Activated CD8-positive, alpha-beta memory T cell treated with anti-CD3 and anti-CD28 coated beads, Interleukin-2, amount 10 ng/mL, durations not matched to agents 7 days and 5 days (primary cell): Measurements from ENCODE around the gene SRGAP1. TPM values are rescaled to one million over a fixed set of nuclear protein-coding genes. Genes with fewer than 3 reads are reported as not detected.
"Not testable (repeated sequence)": the region's sequence is repeated elsewhere in the genome, so short reads cannot be mapped to it uniquely, and the experiment has no call there.

Experiments
- ATAC-seq: fragments of 150-1000 bp; cut with Tn5 transposase; one replicate; pipeline ENCODE4 v1.10.0; 2021; ENCODE audit warnings: moderate library complexity
- CTCF ChIA-PET: fragments of 350-600 bp; sonication (Branson Sonifier 250); formaldehyde crosslinking; loops from one replicate; lab custom pipeline; 2021; ENCODE audit warnings: antibody characterized with exemption; lab: Charles Lee
- DNase-seq: peaks from one replicate; pipeline ENCODE4 v3.0.0-alpha.2; 2020
- H3K27ac Mint-ChIP-seq: one replicate; pipeline ENCODE4 v1.8.0; 2021; ENCODE audit warnings: mild to moderate bottlenecking, mixed read lengths
- H3K27me3 Mint-ChIP-seq: one replicate; pipeline ENCODE4 v1.8.0; 2021; ENCODE audit warnings: mixed read lengths
- H3K36me3 Mint-ChIP-seq: one replicate; pipeline ENCODE4 v1.8.0; 2021; ENCODE audit warnings: mild to moderate bottlenecking, mixed read lengths
- H3K4me1 Mint-ChIP-seq: one replicate; pipeline ENCODE4 v1.8.0; 2021; ENCODE audit warnings: mixed read lengths
- H3K4me3 Mint-ChIP-seq: one replicate; pipeline ENCODE4 v1.8.0; 2021; ENCODE audit warnings: mild to moderate bottlenecking, moderate library complexity, mixed read lengths
- H3K9me3 Mint-ChIP-seq: one replicate; pipeline ENCODE4 v1.8.0; 2022; ENCODE audit warnings: low read depth, mixed read lengths
- total RNA-seq, 2 experiments: library from RNA; stranded (reverse); gene quantifications; one replicate each; pipeline ENCODE4 v1.2.3, GENCODE V29; 2021

SRGAP1 gene
- total RNA-seq, 2 experiments from 2014 or later, result 0.14 TPM; not detected in 1

DNA sequence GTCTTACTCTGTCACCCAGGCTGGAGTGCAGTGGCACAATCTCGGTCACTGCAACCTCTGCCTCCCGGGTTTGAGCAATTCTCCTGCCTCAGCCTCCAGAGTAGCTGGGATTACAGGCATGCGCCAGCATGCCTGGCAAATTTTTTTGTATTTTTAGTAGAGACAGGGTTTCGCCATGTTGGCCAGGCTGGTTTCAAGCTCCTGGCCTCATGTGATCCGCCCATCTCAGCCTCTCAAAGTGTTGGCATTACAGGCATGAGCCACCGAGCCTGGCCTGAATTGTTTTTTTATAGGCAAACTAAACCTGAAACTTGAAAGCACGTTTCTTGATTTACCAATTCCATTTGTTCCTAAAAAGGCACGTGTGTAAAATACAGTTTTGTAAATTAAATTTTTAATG is 173.6 kb downstream of the SRGAP1 start:
- H3K36me3 Mint-ChIP-seq, H3K4me1 Mint-ChIP-seq, H3K27ac Mint-ChIP-seq, H3K9me3 Mint-ChIP-seq, ATAC-seq, CTCF ChIA-PET, H3K27me3 Mint-ChIP-seq, DNase-seq, H3K4me3 Mint-ChIP-seq: not testable (repeated sequence)

DNA sequence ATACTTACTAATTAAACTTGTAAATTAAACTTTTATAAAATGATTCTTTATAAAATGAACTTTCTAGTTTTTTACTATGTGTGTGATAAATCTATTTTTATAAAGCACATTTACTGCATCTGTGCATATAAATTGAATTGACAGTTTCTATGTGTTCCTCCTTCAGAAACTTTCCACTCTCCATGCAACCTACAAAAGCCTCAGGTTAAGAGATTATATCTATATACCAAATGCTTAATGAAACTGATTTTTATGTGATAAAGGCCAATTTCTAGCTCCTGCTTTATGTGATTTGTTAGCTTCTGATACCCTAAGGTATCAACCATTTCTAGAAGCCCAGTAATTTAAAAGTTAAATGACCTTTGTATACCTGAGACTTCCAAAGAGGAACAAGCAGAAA is 174.0 kb downstream of the SRGAP1 start:
- H3K4me1 Mint-ChIP-seq, result no peaks in the 10 kb centered on the region
- H3K4me3 Mint-ChIP-seq, result no peak overlapping the region
- peaks cover 5% of the 10 kb centered on the region for H3K27me3 Mint-ChIP-seq
- CTCF ChIA-PET, result no interaction called here
- ATAC-seq (no peak), DNase-seq (no peak)
- no peak overlapping the region for H3K27ac Mint-ChIP-seq
- H3K9me3 Mint-ChIP-seq, result no peaks in the 10 kb centered on the region
- H3K36me3 Mint-ChIP-seq, result no peaks in the 10 kb centered on the region

- CTCF ChIA-PET, result no interaction called here
- Mint-ChIP-seq H3K27me3 (peaks cover 5% of the 10 kb centered on the region), H3K36me3 (no peaks in the 10 kb centered on the region), H3K27ac (no peak overlapping the region), H3K9me3 (no peaks in the 10 kb centered on the region), H3K4me3 (no peak overlapping the region), H3K4me1 (no peaks in the 10 kb centered on the region)
- DNase-seq (no peak), ATAC-seq (no peak)
Measured at GRCh38 chr12:64019101-64019500, 174.6 kb downstream of the SRGAP1 start.

GRCh38 chr12:64019654-64020053 is 175.2 kb downstream of the SRGAP1 start:
- H3K4me1 Mint-ChIP-seq, result no peaks in the 10 kb centered on the region
- H3K4me3 Mint-ChIP-seq, result no peak overlapping the region
- no peaks in the 10 kb centered on the region for H3K9me3 Mint-ChIP-seq
- CTCF ChIA-PET, result no interaction called here
- H3K27me3 Mint-ChIP-seq, result peaks cover 5% of the 10 kb centered on the region
- no peaks in the 10 kb centered on the region for H3K36me3 Mint-ChIP-seq
- H3K27ac Mint-ChIP-seq, result no peak overlapping the region
- DNase-seq (no peak), ATAC-seq (no peak)

- Mint-ChIP-seq H3K4me3 (no peak overlapping the region), H3K36me3 (no peaks in the 10 kb centered on the region), H3K27ac (no peak overlapping the region), H3K4me1 (no peaks in the 10 kb centered on the region), H3K9me3 (no peaks in the 10 kb centered on the region), H3K27me3 (peaks cover 10% of the 10 kb centered on the region)
- CTCF ChIA-PET, result no interaction called here
- DNase-seq, result no peak
- no peak for ATAC-seq
Measured at GRCh38 chr12:64025174-64025958, 180.9 kb downstream of the SRGAP1 start.

DNA sequence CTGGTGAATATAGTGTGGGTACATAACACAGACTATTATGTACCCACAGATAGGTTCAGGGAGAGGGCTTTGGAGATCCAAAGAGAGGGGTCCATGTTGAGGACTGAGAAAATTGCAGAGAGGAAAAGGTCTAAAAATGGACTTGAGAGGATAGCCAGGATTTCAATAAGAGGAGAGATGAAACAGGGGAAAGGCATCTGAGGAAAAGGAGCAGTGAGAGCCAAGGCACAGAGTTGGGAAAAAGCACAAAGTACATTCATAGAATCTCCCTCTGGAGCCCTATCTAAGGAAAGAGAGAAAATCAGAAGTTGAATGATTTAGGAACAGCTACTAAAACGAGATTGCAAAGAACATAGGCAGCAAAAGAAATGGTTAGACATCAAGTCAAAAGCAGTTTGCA is 182.8 kb downstream of the SRGAP1 start:
- H3K4me3 Mint-ChIP-seq, result no peak overlapping the region
- DNase-seq (no peak), ATAC-seq (no peak)
- peaks cover 10% of the 10 kb centered on the region for H3K27me3 Mint-ChIP-seq
- no peaks in the 10 kb centered on the region for H3K9me3 Mint-ChIP-seq
- no peak overlapping the region for H3K27ac Mint-ChIP-seq
- no peaks in the 10 kb centered on the region for H3K36me3 Mint-ChIP-seq
- CTCF ChIA-PET, result no interaction called here
- no peaks in the 10 kb centered on the region for H3K4me1 Mint-ChIP-seq

- no peak for DNase-seq
- Mint-ChIP-seq H3K4me1 (no peaks in the 10 kb centered on the region), H3K36me3 (no peaks in the 10 kb centered on the region), H3K4me3 (no peak overlapping the region), H3K9me3 (no peaks in the 10 kb centered on the region), H3K27ac (no peak overlapping the region), H3K27me3 (peaks cover 5% of the 10 kb centered on the region)
- ATAC-seq, result no peak
- CTCF ChIA-PET, result no interaction called here
Measured at GRCh38 chr12:64028541-64028940, 184.0 kb downstream of the SRGAP1 start.

DNA sequence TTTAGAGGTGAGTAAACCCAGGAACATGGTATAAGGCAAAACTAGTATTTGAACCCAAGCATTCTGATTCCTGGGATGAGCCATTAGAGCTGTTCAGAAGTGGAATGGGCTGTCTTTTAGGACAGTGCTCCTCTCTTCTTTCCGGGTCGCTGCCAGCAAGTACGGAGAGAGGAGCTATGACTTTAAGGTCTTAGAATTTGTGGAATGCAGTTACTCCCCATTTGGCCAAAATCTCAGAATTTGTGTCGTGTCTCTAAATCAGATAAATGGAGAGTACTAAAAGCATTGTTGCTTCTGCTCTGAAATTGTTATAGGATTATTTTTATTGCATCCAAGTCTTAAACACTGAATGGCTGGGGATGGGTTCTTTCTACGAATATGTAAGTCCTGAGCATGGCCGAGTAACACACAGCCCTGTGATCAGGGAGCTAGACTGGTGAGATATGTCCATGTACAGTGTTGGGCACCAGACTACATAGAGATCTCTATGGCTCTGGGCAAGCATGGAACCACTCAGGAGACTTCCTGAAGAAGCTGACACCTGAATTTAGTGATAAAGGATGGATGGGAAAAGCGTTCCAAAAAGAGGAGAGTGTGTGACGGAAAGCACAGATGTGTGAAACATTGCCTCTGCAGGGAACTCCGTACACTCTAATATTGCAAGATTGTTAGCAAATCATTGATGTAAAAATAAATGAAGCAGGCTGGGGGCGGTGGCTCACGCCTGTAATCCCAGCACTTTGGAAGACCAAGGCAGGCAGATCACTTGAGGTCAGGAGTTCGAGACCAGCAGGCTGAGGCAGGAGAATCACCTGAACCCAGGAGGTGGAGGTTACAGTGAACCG is 184.7 kb downstream of the SRGAP1 start:
- DNase-seq (no peak), ATAC-seq (no peak)
- H3K27me3 Mint-ChIP-seq, result peaks cover 5% of the 10 kb centered on the region
- H3K4me3 Mint-ChIP-seq, result no peak overlapping the region
- H3K27ac Mint-ChIP-seq, result no peak overlapping the region
- H3K9me3 Mint-ChIP-seq, result no peaks in the 10 kb centered on the region
- H3K36me3 Mint-ChIP-seq, result no peaks in the 10 kb centered on the region
- CTCF ChIA-PET, result no interaction called here
- no peaks in the 10 kb centered on the region for H3K4me1 Mint-ChIP-seq

GRCh38 chr12:64030155-64030554 is 185.7 kb downstream of the SRGAP1 start:
- ATAC-seq (no peak), DNase-seq (no peak)
- no peaks in the 10 kb centered on the region for H3K9me3 Mint-ChIP-seq
- CTCF ChIA-PET, result no interaction called here
- H3K27me3 Mint-ChIP-seq, result peaks cover 5% of the 10 kb centered on the region
- H3K4me3 Mint-ChIP-seq, result no peak overlapping the region
- H3K27ac Mint-ChIP-seq, result no peak overlapping the region
- H3K4me1 Mint-ChIP-seq, result no peaks in the 10 kb centered on the region
- no peaks in the 10 kb centered on the region for H3K36me3 Mint-ChIP-seq

- H3K36me3 Mint-ChIP-seq, CTCF ChIA-PET, DNase-seq, H3K4me3 Mint-ChIP-seq, H3K27ac Mint-ChIP-seq, ATAC-seq, H3K4me1 Mint-ChIP-seq, H3K27me3 Mint-ChIP-seq, H3K9me3 Mint-ChIP-seq: not testable (repeated sequence)
Measured at GRCh38 chr12:64034056-64034455, 189.6 kb downstream of the SRGAP1 start.

- no peak overlapping the region for H3K27ac Mint-ChIP-seq
- no peaks in the 10 kb centered on the region for H3K36me3 Mint-ChIP-seq
- DNase-seq, result no peak
- no peak overlapping the region for H3K4me3 Mint-ChIP-seq
- CTCF ChIA-PET, result no interaction called here
- H3K4me1 Mint-ChIP-seq, result no peaks in the 10 kb centered on the region
- no peaks in the 10 kb centered on the region for H3K27me3 Mint-ChIP-seq
- no peak for ATAC-seq
- no peaks in the 10 kb centered on the region for H3K9me3 Mint-ChIP-seq
Measured at GRCh38 chr12:64034901-64035576, 190.5 kb downstream of the SRGAP1 start.

DNA sequence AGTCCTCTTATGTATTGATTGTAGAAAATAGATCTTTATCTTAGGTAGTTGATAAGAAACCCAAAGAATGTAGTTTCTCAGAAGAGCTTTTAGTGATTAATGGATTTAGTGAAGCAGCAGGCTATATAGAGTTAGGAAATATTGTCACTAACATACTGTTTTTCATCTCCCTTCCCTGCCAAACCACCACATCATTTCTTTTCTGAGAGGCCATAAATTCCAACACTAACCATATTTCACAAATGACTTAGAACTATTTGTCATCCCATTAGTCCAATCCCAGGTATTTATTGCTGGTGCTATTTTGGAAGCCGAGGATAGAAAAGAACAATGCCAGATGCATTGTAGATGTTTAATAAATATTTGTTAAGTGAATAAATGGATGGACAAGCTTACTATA is 191.9 kb downstream of the SRGAP1 start:
- no peaks in the 10 kb centered on the region for H3K36me3 Mint-ChIP-seq
- no peaks in the 10 kb centered on the region for H3K9me3 Mint-ChIP-seq
- no peaks in the 10 kb centered on the region for H3K4me1 Mint-ChIP-seq
- H3K27ac Mint-ChIP-seq, result no peak overlapping the region
- H3K4me3 Mint-ChIP-seq, result no peak overlapping the region
- ATAC-seq, result no peak
- CTCF ChIA-PET, result no interaction called here
- H3K27me3 Mint-ChIP-seq, result no peaks in the 10 kb centered on the region
- DNase-seq, result no peak

- no peaks in the 10 kb centered on the region for H3K27me3 Mint-ChIP-seq
- H3K27ac Mint-ChIP-seq, result no peak overlapping the region
- no peak for DNase-seq
- no peaks in the 10 kb centered on the region for H3K9me3 Mint-ChIP-seq
- no peak overlapping the region for H3K4me3 Mint-ChIP-seq
- no peaks in the 10 kb centered on the region for H3K36me3 Mint-ChIP-seq
- CTCF ChIA-PET, result interaction anchor here (0.6 kb wide), 1 partner anchor 691 kb away, joined by 3 read pairs; no protein-coding TSS in a partner anchor
- no peak for ATAC-seq
- H3K4me1 Mint-ChIP-seq, result no peaks in the 10 kb centered on the region
Measured at GRCh38 chr12:64039281-64039871, 194.9 kb downstream of the SRGAP1 start.
